Smooth muscle cell of the brain vasculature (primary cell): ENCODE results near the gene SERPINB8.

Experiments used
- DNase-seq: peaks from one replicate; pipeline ENCODE4 v3.0.0-alpha.2; 2012; ENCODE audit warnings: low read depth, low spot score

Gene SERPINB8

DNA sequence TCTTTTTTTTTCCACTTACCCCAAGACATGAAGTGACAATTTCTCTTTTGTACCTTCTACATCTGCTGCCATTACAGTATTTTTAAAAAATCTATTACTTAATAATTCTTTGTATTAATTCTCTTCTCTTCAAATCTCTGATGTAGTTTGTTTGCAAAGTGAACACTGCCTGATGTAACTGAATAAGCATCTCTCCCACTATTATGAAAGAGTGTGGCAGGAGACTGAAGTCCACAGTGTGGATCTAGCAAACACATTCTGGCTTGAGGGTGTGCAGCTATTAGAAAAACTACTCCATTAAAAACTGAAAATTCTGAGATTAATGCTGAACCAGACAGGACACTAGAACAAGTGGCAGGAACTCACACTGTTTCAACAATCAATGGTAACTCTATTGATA is 5.0 kb upstream of the SERPINB8 start:
- no peak for DNase-seq

DNA sequence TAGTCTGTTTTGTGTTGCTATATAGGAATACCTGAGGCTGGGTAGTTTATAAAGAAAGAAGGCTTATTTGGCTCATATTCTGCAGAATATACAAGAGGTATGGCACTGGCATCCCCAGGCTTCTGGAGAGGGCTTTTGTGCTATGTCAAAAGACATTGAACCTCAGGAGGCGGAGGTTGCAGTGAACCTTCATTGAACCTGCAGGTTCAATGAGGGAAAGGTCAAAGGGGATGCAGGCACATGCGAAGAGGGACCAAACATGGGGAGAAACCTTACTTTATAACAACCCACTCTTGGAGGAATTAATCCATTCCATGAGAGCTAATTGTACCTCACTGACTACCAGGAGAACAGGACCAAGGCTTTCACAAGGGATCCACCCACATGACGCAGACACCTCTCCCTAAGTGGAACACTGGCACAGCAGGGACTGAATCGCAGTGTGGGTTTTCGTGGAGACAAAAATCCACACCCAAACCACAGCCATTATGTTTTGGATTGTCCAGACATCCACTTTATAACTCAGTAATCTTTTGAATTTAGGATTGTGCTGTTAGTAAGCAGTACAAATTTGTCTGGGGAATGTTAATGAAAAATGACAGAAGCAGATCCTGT is 4.1 kb upstream of the SERPINB8 start:
- DNase-seq = no peak

DNA sequence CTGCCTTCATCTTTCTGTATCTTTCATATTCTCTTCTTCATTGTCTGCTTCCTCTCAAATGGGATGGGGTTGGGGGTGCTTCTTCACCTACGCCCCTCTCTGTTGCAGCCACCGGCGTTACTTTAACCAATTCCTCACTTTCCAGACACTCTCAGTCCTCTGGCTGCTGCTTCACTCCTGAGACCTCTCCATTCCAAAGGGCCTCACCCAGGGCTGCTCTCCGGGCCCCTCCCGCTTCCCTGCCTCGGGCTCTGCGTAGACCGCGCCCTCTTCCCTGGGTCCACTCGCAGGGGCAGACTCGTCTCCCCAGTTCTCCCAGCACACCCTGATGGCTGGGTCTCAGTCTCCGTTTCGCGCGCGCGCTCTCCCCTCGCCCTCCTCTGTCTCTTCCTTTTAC is 926 bp downstream of the SERPINB8 start:
- DNase-seq = no peak

DNA sequence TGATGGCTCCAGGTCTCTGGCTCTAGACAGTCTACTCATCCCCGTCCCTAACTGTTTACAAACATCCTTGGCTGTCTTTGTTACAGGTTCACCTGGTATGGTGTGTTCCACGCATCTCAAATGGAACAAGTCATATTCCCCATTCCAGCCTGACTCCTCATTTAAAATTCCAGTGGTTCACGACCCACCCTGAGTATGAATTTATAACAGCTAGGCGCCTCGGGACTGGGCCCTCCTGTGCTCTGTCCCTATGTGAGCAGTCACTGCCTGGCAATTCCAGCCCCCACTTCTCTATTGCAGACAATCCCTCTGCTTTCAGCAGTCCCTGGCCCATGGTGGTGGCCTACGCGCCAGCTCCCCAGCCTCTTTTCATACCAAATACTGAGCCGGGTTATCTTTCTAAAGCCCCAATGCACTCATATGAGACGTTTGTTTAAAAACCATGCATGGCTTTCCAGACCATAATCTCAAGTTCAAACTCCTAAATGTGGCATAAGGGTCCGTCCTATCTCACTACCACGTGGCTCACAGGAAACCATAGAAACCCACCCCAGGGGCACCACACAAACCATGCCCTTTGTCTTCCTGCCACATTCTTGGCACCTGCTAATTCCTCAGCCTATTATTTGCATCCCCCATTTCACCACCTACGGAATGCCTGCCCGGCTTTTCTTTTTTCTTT is 1.6 kb downstream of the SERPINB8 start:
- DNase-seq = no peak

DNA sequence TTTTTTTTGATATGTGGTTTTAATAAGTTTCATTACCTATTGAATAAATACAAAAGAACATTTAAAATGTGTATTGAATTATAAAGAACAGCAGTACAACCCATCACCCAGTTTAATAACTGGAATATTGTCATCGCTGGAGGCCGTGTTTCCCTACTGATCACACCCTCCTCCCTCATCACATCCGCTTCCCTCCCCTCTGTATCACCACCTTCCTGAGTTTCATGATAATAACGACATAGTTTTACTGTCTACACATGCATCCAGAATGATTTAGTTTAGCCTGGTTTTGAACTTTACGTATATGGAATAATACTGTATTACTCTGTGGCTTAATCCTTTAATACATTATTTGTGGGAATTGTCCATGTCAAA is 2.1 kb downstream of the SERPINB8 start:
- DNase-seq = no peak

DNA sequence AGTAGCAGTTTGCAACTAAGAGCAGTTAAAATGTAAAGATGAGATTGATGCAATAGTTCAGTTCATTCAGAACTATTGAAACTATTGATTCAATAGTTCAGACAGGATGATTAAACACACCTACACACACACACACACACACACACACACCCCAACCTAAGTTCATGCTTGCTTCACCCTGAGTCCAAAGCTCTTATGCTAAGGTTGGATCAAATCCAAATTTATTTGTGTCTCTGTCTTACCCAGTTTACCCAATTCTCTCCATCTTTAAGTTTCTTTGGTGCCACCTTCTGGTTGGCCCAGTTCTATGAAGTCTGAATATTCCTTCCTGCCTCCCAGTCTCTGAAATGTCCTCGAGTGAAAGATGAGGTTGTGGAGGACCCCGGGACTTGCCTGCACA is 5.1 kb downstream of the SERPINB8 start:
- no peak for DNase-seq

DNA sequence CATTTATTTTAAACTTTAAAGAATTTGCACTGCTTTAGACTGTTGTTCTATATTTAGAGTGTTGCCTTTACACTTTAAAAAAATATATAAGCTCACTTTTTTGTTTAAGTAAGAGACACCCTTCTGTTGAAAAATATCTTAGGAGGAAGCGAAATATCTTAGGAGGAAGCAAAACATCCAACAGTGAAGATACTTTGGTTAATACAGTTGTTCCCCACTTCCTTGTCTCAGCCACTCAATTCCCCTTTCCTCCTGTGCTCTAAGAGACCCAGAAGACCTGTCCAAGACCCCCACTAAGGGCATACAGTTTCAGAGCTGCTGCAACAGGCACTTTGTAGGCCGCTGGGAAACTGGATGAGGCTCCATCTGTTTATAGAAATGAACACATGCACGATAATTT is 5.7 kb downstream of the SERPINB8 start:
- no peak for DNase-seq

DNA sequence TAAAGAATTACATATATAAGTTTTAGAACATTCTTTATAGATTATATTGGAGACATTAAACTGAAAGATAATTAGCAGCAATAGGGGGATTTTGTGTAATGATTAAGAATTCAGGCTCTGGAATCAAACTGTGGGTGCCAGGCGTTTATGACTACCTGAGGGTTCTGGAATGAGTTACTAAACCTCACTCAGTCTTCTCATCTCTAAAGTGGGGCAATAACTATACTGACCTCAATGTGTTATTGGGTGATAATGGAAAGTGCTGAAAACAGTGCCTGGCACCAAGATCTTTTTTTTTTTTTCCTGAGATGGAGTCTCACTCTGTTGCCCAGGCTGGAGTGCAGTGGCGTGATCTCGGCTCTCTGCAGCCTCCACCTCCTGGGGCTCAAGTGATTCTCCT is 7.2 kb downstream of the SERPINB8 start:
- no peak for DNase-seq

DNA sequence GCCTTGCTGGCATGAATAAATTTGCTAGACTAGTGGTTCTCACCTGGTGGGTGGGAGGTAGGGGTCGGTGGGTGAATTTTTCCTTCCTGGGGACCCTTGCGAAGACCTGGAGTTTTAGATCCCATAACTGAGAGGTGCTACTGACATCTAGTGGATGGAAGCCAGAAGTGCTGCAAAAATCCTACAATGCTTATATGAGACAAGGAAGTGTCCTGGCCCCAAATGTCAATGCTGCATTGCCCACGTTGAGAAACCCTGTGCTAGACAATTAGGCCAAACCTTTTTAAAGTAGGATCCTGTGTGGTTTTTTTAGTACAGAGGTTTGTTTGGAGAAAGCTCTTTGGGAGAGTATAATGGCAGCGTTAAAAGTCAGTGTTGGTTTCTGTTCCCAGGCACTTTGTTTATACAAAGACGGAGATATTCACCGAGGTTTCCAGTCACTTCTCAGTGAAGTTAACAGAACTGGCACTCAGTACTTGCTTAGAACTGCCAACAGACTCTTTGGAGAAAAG is 9.6 kb downstream of the SERPINB8 start:
- DNase-seq = no peak

DNA sequence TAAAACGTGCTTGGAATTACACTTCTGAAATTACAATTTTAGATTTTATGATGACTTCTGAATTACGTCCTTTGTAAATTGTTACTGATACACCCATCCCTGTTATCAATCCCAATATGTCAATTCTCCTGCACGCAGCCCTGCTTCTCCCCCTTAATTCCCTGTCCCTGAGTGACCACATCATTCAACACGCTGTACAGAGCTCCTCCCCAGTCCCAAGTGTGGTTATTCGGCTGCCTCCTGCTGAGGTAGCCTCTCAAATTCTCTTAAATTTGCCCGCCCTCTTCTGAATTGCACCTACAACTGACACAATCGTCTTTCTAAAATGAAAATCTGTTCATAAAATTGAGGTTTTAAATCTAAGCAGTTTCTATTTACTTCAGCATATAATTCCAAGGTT is 10.1 kb downstream of the SERPINB8 start:
- no peak for DNase-seq

DNA sequence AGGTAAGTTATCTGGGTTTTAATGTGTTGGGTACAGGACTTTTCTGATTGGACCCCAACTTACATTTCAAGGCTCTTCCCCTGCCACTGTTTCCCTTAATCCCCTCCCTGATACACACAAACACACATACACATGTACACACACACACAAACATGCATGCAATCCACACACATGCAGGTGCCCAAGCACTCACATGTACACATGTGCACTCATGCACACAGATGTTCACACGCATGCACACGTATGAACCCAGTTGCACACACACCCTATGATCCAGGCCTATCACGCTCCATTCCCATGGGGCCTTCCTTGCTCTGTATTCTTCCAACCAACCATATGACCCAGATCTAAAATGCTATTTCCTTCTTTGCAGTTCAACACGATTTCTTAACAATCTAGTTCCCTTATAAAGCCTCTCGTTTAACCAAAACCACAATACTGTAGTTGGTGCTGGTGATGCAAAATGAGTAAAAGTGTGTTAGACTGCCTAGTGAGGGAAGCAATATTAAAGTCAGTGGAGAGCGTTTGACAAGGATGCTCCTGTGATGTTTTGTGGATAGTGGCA is 11.1 kb downstream of the SERPINB8 start:
- no peak for DNase-seq

DNA sequence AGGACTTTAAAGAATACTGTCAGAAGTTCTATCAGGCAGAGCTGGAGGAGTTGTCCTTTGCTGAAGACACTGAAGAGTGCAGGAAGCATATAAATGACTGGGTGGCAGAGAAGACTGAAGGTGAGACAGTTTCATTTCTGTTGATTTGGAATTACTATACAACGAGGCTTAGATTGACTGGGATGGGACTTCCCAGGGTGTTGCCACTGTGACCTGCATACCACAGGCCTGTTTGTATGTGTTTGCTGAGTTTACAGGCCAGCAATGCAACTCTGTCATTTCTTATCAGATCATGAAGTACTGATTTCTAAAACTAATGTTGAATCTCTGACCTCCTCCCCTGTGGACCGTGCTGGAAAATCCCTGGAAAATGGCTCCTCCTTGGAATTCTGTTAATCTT is 11.8 kb downstream of the SERPINB8 start:
- DNase-seq = no peak

DNA sequence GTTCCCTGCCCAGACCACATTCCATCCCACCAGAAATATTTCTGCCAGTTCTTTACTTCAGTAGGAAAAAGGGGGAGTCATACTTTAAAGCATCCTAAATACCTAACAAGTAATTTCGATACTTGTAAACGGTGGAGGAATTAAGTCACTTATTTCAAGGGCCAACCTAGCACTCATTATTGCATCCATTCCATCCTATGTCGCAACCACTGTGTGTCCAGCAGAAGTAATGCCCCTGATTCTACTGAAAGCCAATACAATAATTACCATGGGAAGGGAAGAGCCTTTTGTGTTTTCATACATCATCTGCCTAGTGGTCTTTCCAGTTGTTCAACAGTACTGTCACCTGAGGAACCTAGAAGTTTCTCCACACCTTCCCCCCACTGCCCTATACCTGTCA is 12.5 kb downstream of the SERPINB8 start:
- DNase-seq = no peak

DNA sequence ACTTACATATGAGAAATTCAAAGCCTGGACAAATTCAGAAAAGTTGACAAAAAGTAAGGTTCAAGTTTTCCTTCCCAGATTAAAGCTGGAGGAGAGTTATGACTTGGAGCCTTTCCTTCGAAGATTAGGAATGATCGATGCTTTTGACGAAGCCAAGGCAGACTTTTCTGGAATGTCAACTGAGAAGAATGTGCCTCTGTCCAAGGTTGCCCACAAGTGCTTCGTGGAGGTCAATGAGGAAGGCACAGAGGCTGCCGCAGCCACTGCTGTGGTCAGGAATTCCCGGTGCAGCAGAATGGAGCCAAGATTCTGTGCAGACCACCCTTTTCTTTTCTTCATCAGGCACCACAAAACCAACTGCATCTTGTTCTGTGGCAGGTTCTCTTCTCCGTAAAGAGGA is 17.0 kb downstream of the SERPINB8 start:
- no peak for DNase-seq

DNA sequence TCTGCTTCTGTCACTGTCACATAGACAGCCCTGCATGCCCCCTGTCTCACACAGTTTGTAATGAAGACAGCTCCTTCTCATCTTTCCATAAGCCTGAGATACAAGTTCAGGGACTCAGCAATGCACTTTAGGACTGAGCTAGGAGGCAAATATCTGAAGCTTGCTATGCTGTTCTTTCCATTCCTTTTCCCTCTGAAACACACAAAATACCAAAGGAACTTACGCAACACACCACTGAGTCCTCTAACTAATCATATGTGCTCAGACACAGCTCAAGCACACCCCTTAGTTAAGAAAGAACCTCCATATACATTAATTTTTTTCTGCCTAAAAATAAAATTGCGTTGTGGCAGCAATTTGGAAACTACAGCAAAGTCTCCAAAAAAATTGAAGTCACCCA is 17.9 kb downstream of the SERPINB8 start:
- no peak for DNase-seq

DNA sequence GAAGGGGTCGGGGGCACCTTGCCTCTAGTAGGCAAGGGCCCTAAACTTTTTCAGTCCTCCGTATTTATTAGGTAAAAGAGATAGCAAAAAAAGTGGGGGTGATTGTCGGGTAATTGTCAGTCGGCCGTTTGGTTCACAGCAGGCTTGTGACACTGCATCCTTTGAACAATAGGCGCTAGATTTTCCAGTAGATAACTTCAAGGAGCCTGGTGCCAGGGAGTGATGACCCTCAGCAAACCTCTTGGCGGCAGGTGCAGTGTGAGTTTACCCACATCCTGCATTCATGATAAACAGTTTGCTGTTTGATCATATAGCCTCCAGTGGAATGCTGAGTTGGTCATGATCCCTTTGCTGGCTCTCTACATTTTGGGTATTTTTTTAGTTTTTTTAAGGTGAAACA is 22.9 kb downstream of the SERPINB8 start:
- no peak for DNase-seq

DNA sequence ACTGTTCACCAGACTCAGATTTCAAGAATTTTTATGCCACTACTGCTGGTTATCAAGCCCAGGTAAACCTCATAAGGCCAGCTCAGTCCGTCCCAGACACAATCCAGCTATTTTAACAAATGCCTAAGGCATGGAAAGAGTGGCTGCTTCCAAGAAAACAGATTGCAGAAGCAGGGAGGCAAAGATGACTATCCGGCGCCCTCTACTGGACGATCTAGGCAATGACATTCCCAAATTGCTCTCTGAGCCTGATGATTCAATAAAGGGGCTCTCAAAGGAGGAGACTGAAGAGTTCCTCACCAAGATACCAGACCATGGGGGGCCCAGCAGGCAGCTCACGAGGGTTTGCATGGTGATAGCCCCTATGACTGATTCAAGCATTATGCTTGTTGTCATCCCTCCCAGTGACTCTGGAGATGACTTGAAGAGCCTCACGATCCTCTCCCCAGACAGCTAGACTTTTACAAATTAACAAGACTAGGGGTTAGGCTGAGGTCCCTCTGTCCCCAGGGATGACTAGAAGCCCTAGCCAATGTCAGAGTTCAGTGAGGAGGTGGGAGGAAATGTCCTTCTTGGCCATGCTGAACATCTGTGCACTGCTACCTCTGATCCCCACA is 25.0 kb downstream of the SERPINB8 start:
- no peak for DNase-seq

DNA sequence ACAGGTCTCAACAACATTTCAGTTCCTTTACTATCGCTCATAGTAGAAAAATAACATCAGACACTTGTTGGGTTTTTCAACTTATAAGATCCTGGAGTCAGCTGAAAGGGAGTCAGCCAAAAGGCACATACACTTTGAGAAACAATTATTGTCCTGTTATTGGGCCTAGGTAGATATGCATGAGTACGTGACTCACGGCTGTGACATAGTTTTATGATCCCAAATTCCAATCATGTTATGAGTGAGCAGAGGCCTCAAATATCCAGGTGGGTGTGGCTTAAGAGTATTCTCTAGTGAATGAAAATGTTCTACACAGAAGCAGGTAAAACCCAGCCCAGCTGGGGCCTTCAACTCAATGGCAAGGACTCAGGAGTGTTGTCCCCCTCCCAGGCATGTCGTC is 27.2 kb downstream of the SERPINB8 start:
- DNase-seq = no peak

DNA sequence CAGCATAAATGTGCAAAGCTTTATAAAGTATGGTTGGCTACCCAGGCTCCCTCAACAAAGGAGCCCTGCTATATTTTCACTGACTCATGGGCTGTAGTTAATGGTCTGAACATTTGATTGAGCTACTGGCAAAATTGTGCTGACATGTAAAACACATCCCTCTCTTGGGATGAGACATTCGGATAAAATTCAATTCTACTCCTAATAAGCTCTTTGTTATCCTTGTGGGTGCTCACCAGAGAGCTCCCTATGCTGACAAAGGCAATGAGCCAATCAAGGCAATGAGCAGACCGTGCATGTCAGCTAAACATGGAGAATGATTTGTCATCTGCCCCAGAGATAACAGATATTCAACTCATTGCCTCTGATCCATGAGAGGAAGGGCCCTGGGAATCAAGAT is 27.7 kb downstream of the SERPINB8 start:
- no peak for DNase-seq

DNA sequence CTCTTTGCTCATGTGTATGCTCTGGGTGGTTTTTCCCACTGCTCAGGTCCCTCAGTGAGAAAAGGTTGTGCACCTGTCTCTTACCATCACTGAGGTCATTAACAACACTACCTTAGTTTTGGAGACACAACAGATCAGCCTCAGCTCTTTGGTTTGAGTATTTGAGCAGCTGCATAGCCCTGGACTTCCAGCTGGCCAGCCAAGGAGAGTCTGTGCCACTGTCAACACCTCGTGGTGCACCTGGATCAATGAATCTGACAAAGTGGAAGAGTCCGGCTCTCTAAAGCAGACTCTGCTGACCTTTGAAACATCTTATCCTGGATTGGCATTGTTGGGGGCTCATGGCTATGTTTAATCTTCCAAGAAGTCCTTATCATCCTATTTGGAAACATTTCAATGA is 30.0 kb downstream of the SERPINB8 start:
- DNase-seq = no peak

DNA sequence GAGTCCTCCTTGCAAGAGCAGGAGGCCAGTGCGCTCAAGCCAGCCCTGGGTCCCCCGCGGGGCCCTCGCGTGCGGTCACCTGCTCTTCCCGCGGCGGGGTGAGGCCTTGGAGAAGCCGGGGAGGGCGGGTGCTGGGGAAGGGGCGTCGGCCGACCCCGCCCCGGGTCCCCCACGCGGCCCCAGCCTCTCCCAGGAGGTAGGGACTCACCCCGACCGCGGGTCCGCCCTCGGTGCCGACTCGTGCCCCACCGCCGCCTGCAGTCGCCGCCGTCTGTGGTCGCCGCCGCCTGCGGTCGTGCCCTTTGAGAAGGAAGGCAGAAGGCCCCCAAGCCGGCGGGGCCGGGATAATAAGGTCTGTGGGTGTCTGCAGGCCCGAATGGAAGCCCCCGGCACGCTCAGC is 32.7 kb downstream of the SERPINB8 start:
- DNase-seq = no peak

DNA sequence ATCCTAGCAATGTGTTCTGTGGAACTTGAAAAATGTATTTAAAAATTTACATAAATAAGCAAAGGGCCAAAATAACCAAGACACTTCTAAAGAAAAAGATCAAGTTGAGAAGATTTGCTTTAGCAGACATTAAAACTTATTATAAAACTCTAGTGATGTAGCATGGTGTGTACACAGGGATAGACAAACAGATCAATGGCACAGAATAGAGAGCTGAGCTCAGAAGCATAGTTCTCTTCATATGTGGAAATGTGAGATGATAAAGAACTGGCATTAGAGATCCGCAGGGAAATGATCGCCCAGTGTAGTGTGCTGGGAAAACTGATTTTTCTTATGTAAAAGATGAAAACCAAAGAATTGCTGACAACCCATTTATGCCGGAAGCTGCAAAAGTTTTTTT is 39.4 kb downstream of the SERPINB8 start:
- DNase-seq = no peak

DNA sequence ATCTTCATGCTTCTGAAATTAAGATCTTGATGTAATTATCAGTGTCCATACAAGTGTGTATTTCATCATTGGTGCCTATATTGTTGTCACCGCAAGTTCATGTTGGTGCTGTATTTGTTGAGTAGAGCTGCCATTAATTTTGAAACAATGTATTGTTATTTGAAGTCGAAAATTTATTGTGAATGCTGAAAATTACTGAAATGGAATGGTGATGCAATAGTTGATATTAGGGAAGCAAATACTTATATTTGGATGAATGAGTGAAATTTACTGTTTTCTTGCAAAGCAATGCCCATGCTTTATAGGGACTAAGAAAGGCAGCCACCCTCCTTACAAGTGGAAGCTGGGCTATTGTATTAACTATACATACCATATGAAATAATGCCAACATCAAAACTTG is 41.6 kb downstream of the SERPINB8 start:
- DNase-seq = no peak
